GM12865 (cell line): ENCODE data around the gene NIPA2.
A peak's percentile ranks its signal among the peaks of the same experiment; 100 is the strongest.

Experiments used
- DNase-seq: peaks from one replicate; pipeline ENCODE4 v3.0.0; 2010; ENCODE audit warnings: low read depth
- H3K4me3 ChIP-seq: 2 replicates; pipeline ENCODE4 v1.5.1; 2011; ENCODE audit warnings: mild to moderate bottlenecking, low read depth, low read length, control low read depth
- TF ChIP-seq, protein P1 (sequence below): IDR thresholded peaks from 2 replicates; pipeline ENCODE4 v1.5.1; 2011; ENCODE audit warnings: low read length, control low read depth, low read depth, inconsistent platforms; ENCODE audit not compliant: insufficient read depth; ENCODE audit errors: missing control alignments

The NIPA2 gene

DNA sequence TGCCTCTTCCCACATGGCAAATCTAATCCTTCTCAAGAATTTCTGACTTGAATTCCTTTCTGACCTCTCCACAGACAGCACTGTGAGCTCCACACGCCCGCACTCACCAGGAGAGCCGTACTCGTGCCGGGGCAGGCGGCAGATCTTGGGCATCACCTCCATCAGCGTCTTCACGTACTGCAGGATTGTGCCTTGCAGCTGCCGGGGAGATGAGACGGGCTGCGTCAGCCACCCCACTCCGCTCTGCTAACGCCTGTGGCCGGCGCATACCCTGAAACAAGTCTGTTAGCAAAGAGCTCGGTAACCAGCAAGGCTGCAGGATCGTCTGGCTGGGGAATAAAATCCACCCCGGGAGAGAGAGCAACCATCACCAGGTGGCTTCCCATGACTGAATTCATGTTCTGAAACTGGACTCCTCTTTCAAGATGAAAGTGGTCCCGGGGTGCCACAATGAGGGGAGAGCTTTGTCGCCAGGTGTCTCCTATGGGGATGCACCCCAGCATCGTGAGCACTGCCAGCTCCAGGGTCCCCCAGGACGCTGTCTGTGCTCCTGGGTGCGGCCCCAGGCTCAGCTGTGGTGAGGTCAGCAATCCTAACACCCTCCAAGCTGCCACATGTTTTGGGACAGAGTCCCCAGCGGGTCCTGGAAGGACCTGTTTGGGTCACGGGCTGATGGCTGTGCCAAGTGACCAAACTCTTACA is 43.4 kb downstream of the NIPA2 start:
- DNase-seq: no peak
- H3K4me3 ChIP-seq: no peak overlapping the region
- TF ChIP-seq, protein P1, sequence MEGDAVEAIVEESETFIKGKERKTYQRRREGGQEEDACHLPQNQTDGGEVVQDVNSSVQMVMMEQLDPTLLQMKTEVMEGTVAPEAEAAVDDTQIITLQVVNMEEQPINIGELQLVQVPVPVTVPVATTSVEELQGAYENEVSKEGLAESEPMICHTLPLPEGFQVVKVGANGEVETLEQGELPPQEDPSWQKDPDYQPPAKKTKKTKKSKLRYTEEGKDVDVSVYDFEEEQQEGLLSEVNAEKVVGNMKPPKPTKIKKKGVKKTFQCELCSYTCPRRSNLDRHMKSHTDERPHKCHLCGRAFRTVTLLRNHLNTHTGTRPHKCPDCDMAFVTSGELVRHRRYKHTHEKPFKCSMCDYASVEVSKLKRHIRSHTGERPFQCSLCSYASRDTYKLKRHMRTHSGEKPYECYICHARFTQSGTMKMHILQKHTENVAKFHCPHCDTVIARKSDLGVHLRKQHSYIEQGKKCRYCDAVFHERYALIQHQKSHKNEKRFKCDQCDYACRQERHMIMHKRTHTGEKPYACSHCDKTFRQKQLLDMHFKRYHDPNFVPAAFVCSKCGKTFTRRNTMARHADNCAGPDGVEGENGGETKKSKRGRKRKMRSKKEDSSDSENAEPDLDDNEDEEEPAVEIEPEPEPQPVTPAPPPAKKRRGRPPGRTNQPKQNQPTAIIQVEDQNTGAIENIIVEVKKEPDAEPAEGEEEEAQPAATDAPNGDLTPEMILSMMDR: no peak

DNA sequence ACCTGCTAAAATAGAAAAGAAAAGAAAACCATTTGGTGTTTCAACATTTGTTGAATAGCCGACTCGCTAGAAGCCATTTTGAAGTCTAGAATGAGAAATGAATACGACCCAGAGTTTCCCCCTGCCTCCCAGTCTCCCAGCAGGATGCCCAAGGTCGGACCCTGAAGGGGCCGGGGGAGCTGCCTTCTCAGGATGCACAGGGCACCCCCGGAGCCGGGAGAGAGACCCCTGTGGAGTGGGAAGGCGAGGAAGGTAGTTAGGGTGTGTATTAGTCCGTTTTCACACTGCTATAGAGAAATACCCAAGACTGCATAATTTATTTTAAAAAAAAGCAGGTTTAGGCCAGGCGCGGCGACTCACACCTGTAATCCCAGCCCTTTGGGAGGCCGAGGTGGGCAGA is 44.7 kb downstream of the NIPA2 start:
- DNase-seq: no peak
- TF ChIP-seq, protein P1: no peak
- no peak overlapping the region for H3K4me3 ChIP-seq

DNA sequence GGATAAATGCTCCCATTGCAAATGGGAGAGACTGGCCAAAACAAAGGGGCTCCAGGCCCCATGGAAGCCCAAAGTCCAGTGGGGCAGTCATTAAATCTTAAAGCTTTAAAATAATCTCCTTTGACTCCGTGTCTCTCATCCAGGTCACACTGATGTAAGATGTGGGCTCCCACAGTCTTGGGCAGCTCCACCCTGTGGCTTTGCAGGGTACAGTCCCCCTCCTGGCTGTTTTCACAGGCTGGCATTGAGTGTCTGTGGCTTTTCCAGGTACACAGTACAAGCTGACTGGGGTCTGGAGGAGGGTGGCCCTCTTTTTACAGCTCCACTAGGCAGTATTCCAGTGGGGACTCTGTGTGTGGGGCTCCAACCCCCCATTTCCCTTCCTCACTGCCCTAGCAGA is 45.9 kb downstream of the NIPA2 start:
- TF ChIP-seq, protein P1: peak; percentile 11
- H3K4me3 ChIP-seq: no peak overlapping the region
- no peak for DNase-seq

DNA sequence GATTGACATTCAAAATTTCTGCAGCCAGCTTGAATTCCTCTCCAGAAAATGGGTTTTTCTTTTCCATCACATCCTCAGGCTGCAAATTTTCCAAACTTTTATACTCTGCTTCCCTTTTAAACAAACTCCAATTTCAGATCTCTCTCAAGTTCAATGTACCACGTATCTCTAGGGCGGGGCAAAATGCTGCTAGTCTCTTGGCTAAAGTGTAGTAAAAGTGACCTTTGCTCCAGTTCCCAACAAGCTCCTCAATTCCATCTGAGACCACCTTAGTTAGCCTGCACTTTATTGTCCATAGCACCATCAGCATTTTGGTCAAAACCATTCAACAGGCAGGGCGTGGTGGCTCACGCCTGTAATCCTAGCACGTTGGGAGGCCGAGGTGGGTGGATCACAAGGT is 46.7 kb downstream of the NIPA2 start:
- no peak overlapping the region for H3K4me3 ChIP-seq
- TF ChIP-seq, protein P1: no peak
- DNase-seq: no peak

DNA sequence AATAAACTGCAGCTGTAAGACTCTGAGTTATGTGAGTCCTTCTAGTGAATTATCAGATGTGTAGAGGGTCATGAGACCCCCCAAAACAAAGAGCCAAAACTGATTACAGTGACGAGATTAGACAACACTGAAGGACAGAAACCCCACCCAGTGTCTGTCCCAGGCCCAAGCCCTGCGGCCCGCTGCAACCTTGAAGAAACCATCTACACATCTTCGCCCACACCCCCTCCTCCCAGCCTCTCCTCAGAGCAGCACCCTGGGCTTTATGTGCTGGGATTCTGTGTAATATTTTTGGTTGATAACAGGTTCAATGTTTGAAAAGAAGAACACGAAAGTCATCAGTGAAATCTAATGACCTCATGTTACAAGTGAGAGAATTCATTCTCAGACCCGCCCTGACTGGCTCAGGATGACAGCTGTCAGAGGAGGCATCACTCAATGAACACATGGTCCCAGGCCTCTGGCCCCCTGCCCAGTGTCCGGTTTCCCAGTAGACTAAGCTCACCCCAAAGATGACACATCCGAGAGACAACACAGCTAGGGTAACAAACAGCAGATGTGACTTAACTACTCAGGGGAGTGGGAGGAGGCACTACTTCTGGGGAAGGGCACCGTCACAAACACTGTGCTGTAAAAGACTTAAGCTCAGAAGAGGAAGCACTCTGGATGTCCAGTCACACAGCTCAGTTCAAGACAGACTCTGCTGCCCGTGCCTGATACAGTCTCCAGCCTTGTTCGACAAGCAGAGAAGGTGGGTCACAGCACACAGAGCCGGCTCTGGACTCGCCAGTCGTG is 48.9 kb downstream of the NIPA2 start:
- no peak for DNase-seq
- TF ChIP-seq, protein P1: no peak
- H3K4me3 ChIP-seq: no peak overlapping the region

DNA sequence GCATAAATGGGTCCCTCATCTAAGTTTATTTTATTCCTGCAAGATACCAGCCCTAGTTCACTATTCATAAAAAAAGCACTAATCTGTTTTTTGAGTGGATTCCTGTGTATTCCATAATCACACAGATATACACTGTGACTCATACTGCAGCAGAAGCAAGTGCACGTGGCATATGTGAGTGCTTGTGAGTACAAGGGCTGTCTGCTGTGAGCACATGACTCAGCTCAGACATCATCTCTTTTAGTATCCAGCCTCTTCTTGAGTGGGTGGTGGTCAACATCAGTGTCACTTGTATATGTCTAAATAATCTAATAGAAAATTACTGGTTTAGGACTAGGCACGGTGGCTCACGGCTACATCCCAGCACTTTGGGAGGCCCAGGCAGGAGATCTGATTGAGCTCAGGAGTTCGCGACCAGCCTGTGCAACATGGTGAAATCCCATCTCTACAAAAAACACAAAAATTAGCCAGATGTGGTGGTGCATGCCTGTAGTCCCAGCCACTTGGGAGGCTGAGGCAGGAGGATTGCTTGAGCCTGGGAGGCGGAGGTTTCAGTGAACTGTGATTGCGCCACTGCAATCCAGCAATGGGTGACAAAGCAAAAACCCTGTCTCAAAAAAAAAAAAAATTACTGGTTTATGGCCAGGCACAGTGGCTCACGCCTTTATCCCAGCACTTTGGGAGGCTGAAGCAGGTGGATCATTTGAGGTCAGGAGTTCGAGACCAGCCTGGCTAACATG is 49.8 kb downstream of the NIPA2 start:
- TF ChIP-seq, protein P1: no peak
- no peak for DNase-seq

More for the DNA sequence above, 49.8 kb downstream of the NIPA2 start:
- no peak overlapping the region for H3K4me3 ChIP-seq
